Measurements from ENCODE around the gene PRDX1.
A peak's percentile ranks its signal among the peaks of the same experiment; 100 is the strongest.
"Not testable (repeated sequence)": the region's sequence is repeated elsewhere in the genome, so short reads cannot be mapped to it uniquely, and the experiment has no call there.

The PRDX1 gene

GRCh38 chr1:45490121-45490625 is 31.5 kb downstream of the PRDX1 start:
- peak in 1 of 3 donors; percentile 21 for DNase-seq
- WGBS (ENCODE audit: insufficient coverage), result 3% methylated on average over 15 of the region's 17 CpGs

DNA sequence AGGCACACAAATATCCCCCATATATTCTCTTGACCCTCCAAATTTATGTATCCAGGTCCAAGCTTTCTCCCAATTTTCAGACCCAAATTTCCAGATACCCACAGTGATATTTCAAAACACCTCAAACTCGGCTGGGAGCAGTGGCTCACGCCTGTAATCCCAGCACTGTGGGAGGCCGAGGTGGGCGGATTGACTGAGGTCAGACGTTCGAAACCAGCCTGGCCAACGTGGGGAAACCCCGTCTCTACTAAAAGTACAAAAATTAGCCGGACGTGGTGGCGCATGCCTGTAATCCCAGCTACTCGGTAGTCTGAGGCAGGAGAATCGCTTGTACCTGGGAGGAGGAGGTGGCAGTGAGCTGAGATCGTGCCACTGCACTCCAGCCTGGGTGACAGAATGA is 32.3 kb downstream of the PRDX1 start:
- POLR2A ChIA-PET; H3K27me3 ChIP-seq (replicated peaks in 2 of 5; ENCODE audit: control insufficient read depth in 4 of 5, insufficient read depth in 5 of 5, low read length in 4 of 5); H3K27ac ChIP-seq (ENCODE audit: insufficient read depth in 1 of 2, low read depth in 1 of 2, low read length in 2 of 2, poor library complexity in 1 of 2, severe bottlenecking in 2 of 2); H3K36me3 ChIP-seq (ENCODE audit: control insufficient read depth in 4 of 4, insufficient read depth in 4 of 4, low read length in 3 of 4); DNase-seq; H3K9me3 ChIP-seq (ENCODE audit: control extremely low read depth in 1 of 5, control insufficient read depth in 4 of 5, insufficient read depth in 2 of 5, low read depth in 1 of 5, low read length in 4 of 5): not testable (repeated sequence)
- Histone ChIP-seq H3K4me1 (ENCODE audit: control extremely low read depth in 1 of 4, control insufficient read depth in 4 of 4, insufficient read depth in 4 of 4, low read length in 3 of 4) (peaks cover 5 to 20% (median 15%) of the 10 kb centered on the region in 4 experiments), H3K4me3 (ENCODE audit: control insufficient read depth in 1 of 7, extremely low read depth in 1 of 7, insufficient read depth in 4 of 7, low read depth in 2 of 7, low read length in 6 of 7) (peak overlapping the region in 3 of 7 experiments; percentile 77 to 93 (median 91))
- CTCF ChIA-PET, result interaction anchor here (0.6 to 10.9 kb wide), 4 partner anchors 11 to 471 kb away, joined by 3 to 190 read pairs (median 20); no protein-coding TSS in a partner anchor
- WGBS (ENCODE audit: insufficient coverage), result 81% methylated on average over 13 of the region's 14 CpGs

More at GRCh38 chr1:45490121-45490625, 31.5 kb downstream of the PRDX1 start:
- H3K4me3 ChIP-seq (ENCODE audit: control insufficient read depth in 1 of 7, extremely low read depth in 1 of 7, insufficient read depth in 4 of 7, low read depth in 2 of 7, low read length in 6 of 7), result peak overlapping the region; percentile 77 to 95 (median 90)
- H3K9me3 ChIP-seq (ENCODE audit: control extremely low read depth in 1 of 5, control insufficient read depth in 4 of 5, insufficient read depth in 2 of 5, low read depth in 1 of 5, low read length in 4 of 5), result no peaks in the 10 kb centered on the region
- peak overlapping the region in 1 of 2 experiments; percentile 61 for H3K27ac ChIP-seq (ENCODE audit: insufficient read depth in 1 of 2, low read depth in 1 of 2, low read length in 2 of 2, poor library complexity in 1 of 2, severe bottlenecking in 2 of 2)
- CTCF ChIA-PET, result interaction anchor here (0.6 to 10.9 kb wide), 5 partner anchors 12 to 472 kb away, joined by 3 to 190 read pairs (median 7); no protein-coding TSS in a partner anchor
- no peaks in the 10 kb centered on the region for H3K27me3 ChIP-seq (replicated peaks in 2 of 5; ENCODE audit: control insufficient read depth in 4 of 5, insufficient read depth in 5 of 5, low read length in 4 of 5)
- POLR2A ChIA-PET, result interaction anchor here (0.6 to 1.5 kb wide), 2 partner anchors 31 to 187 kb away, joined by 3 read pairs; no protein-coding TSS in a partner anchor
- H3K4me1 ChIP-seq (ENCODE audit: control extremely low read depth in 1 of 4, control insufficient read depth in 4 of 4, insufficient read depth in 4 of 4, low read length in 3 of 4), result peaks cover 5 to 20% (median 15%) of the 10 kb centered on the region in 4 experiments
- H3K36me3 ChIP-seq (ENCODE audit: control insufficient read depth in 4 of 4, insufficient read depth in 4 of 4, low read length in 3 of 4), result no peaks in the 10 kb centered on the region

GRCh38 chr1:45488666-45489377 is 32.9 kb downstream of the PRDX1 start:
- WGBS (ENCODE audit: insufficient coverage), result 93% methylated on average over 5 of the region's 10 CpGs
- Histone ChIP-seq H3K27ac (ENCODE audit: insufficient read depth in 1 of 2, low read depth in 1 of 2, low read length in 2 of 2, poor library complexity in 1 of 2, severe bottlenecking in 2 of 2) (no peak overlapping the region), H3K4me1 (ENCODE audit: control extremely low read depth in 1 of 4, control insufficient read depth in 4 of 4, insufficient read depth in 4 of 4, low read length in 3 of 4) (peaks cover 5 to 20% (median 15%) of the 10 kb centered on the region in 4 experiments), H3K4me3 (ENCODE audit: control insufficient read depth in 1 of 7, extremely low read depth in 1 of 7, insufficient read depth in 4 of 7, low read depth in 2 of 7, low read length in 6 of 7) (no peak overlapping the region), H3K27me3 (replicated peaks in 2 of 5; ENCODE audit: control insufficient read depth in 4 of 5, insufficient read depth in 5 of 5, low read length in 4 of 5) (no peaks in the 10 kb centered on the region), H3K36me3 (ENCODE audit: control insufficient read depth in 4 of 4, insufficient read depth in 4 of 4, low read length in 3 of 4) (no peaks in the 10 kb centered on the region), H3K9me3 (ENCODE audit: control extremely low read depth in 1 of 5, control insufficient read depth in 4 of 5, insufficient read depth in 2 of 5, low read depth in 1 of 5, low read length in 4 of 5) (no peaks in the 10 kb centered on the region)
- ChIA-PET POLR2A (no interaction called here), CTCF (interaction anchor here (10.9 kb wide), 1 partner anchor 130 kb away, joined by 190 read pairs; no protein-coding TSS in a partner anchor)
- no peak for DNase-seq

DNA sequence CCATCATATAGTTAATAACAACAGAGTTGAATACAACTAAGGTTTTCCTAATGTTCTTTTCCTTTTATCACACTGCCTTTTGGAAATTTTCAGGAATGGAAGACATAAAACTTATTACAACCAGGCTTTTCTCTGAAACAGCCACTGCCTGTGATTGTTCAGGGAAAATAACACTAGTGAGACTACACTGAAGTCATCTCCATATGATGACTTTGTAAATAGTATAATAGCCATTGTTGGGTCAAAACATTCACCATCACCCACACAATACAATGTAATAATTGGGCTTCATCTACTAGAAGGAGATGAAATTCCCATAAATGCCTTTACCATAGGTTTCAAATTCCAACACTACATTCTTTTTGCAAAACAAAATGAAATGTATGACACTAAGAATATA is 35.7 kb downstream of the PRDX1 start:
- Histone ChIP-seq H3K9me3 (ENCODE audit: control extremely low read depth in 1 of 5, control insufficient read depth in 4 of 5, insufficient read depth in 2 of 5, low read depth in 1 of 5, low read length in 4 of 5) (no peaks in the 10 kb centered on the region), H3K27me3 (replicated peaks in 2 of 5; ENCODE audit: control insufficient read depth in 4 of 5, insufficient read depth in 5 of 5, low read length in 4 of 5) (no peaks in the 10 kb centered on the region), H3K4me1 (ENCODE audit: control extremely low read depth in 1 of 4, control insufficient read depth in 4 of 4, insufficient read depth in 4 of 4, low read length in 3 of 4) (peaks cover 2 to 12% (median 8%) of the 10 kb centered on the region in 4 experiments), H3K4me3 (ENCODE audit: control insufficient read depth in 1 of 7, extremely low read depth in 1 of 7, insufficient read depth in 4 of 7, low read depth in 2 of 7, low read length in 6 of 7) (no peak overlapping the region), H3K36me3 (ENCODE audit: control insufficient read depth in 4 of 4, insufficient read depth in 4 of 4, low read length in 3 of 4) (no peaks in the 10 kb centered on the region), H3K27ac (ENCODE audit: insufficient read depth in 1 of 2, low read depth in 1 of 2, low read length in 2 of 2, poor library complexity in 1 of 2, severe bottlenecking in 2 of 2) (no peak overlapping the region)
- ChIA-PET POLR2A (no interaction called here), CTCF (interaction anchor here (0.8 kb wide), 1 partner anchor 137 kb away, joined by 3 read pairs; no protein-coding TSS in a partner anchor)
- no peak for DNase-seq

- Histone ChIP-seq H3K36me3 (ENCODE audit: control insufficient read depth in 4 of 4, insufficient read depth in 4 of 4, low read length in 3 of 4) (no peaks in the 10 kb centered on the region), H3K27ac (ENCODE audit: insufficient read depth in 1 of 2, low read depth in 1 of 2, low read length in 2 of 2, poor library complexity in 1 of 2, severe bottlenecking in 2 of 2) (no peak overlapping the region), H3K4me1 (ENCODE audit: control extremely low read depth in 1 of 4, control insufficient read depth in 4 of 4, insufficient read depth in 4 of 4, low read length in 3 of 4) (peaks cover 0 to 2% (median under 1%) of the 10 kb centered on the region in 4 experiments), H3K9me3 (ENCODE audit: control extremely low read depth in 1 of 5, control insufficient read depth in 4 of 5, insufficient read depth in 2 of 5, low read depth in 1 of 5, low read length in 4 of 5) (no peaks in the 10 kb centered on the region), H3K4me3 (ENCODE audit: control insufficient read depth in 1 of 7, extremely low read depth in 1 of 7, insufficient read depth in 4 of 7, low read depth in 2 of 7, low read length in 6 of 7) (no peak overlapping the region), H3K27me3 (replicated peaks in 2 of 5; ENCODE audit: control insufficient read depth in 4 of 5, insufficient read depth in 5 of 5, low read length in 4 of 5) (no peaks in the 10 kb centered on the region)
- 100% methylated on average over 2 of the region's 5 CpGs for WGBS (ENCODE audit: insufficient coverage)
- DNase-seq, result no peak
- ChIA-PET POLR2A (interaction anchor here (0.6 kb wide), 1 partner anchor 37 kb away, joined by 4 read pairs; no protein-coding TSS in a partner anchor), CTCF (no interaction called here)
Observed at GRCh38 chr1:45479039-45479748, 42.5 kb downstream of the PRDX1 start.

DNA sequence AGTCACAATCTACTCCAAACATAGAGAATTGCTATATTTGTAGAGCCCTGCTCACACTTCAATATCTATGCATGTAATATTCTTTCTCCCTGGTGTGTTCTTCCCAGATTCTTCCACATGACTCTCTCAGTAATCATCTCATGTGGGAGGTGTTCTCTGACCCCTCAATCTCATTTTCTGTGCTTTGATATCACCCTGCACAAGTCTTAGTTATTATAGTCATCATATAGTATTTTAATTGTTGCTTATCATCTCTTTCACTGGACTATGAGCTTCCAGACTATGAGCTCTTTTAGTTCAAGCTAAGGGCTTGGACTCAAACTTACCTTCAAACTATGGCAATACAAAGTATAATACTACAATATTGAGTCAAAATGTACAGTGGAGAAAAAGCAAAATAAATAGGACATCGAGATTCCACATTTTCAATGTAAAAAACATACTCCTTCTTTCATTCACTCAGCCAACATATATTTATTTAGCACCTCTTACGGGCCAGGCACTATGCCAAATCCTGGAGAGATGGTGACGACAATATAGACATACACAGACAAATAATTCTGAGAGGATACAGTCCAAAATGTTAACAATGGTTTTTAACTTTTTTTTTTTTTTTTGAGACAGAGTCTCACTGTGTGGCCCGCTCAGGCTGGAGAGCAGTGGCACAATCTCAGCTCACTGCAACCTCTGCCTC is 43.4 kb downstream of the PRDX1 start:
- 100% methylated on average over 2 of the region's 4 CpGs for WGBS (ENCODE audit: insufficient coverage)
- no peaks in the 10 kb centered on the region for H3K9me3 ChIP-seq (ENCODE audit: control extremely low read depth in 1 of 5, control insufficient read depth in 4 of 5, insufficient read depth in 2 of 5, low read depth in 1 of 5, low read length in 4 of 5)
- H3K27ac ChIP-seq (ENCODE audit: insufficient read depth in 1 of 2, low read depth in 1 of 2, low read length in 2 of 2, poor library complexity in 1 of 2, severe bottlenecking in 2 of 2), result no peak overlapping the region
- no peak for DNase-seq
- peaks cover 0 to 2% (median under 1%) of the 10 kb centered on the region in 4 experiments for H3K4me1 ChIP-seq (ENCODE audit: control extremely low read depth in 1 of 4, control insufficient read depth in 4 of 4, insufficient read depth in 4 of 4, low read length in 3 of 4)
- ChIA-PET CTCF (interaction anchor here (1.1 kb wide), 1 partner anchor 12 kb away, joined by 3 read pairs; no protein-coding TSS in a partner anchor), POLR2A (no interaction called here)
- no peaks in the 10 kb centered on the region for H3K27me3 ChIP-seq (replicated peaks in 2 of 5; ENCODE audit: control insufficient read depth in 4 of 5, insufficient read depth in 5 of 5, low read length in 4 of 5)
- no peaks in the 10 kb centered on the region for H3K36me3 ChIP-seq (ENCODE audit: control insufficient read depth in 4 of 4, insufficient read depth in 4 of 4, low read length in 3 of 4)
- H3K4me3 ChIP-seq (ENCODE audit: control insufficient read depth in 1 of 7, extremely low read depth in 1 of 7, insufficient read depth in 4 of 7, low read depth in 2 of 7, low read length in 6 of 7), result no peak overlapping the region

Data from common myeloid progenitor, CD34-positive (primary cell).